ENCODE results near the gene TMEM186.

GRCh38 chr16:8796469-8797363 is 723 bp downstream of the TMEM186 start:
- no peak for TF ChIP-seq RAD21 (IDR thresholded peaks at IDR 0.05 in 1 of 2, conservative IDR thresholded peaks at IDR 0.05 in 1 of 2; ENCODE audit: low read depth in 2 of 2, low read length in 2 of 2)
- TF ChIP-seq POLR2AphosphoS5 (IDR thresholded peaks at IDR 0.05; ENCODE audit: low read depth, low read length), result no peak; the same call in 1 of the 2 replicates
- no peak for TF ChIP-seq CTCF (IDR thresholded peaks at IDR 0.05; ENCODE audit: control extremely low read depth in 1 of 3, insufficient read depth in 1 of 3, low read depth in 1 of 3, low read length in 3 of 3)
- TF ChIP-seq ATF3 (IDR thresholded peaks at IDR 0.05; ENCODE audit: insufficient read depth, low read depth, low read length), result no peak

All from H1 (cell line).